IPS-18c (cell line): ENCODE measurements around the gene RUNX3.

Experiments
- H3K4me3 ChIP-seq: 2 replicates; pipeline ENCODE4 v1.7.0; 2013; ENCODE audit warnings: low read depth, mild to moderate bottlenecking, low read length, moderate library complexity; ENCODE audit not compliant: insufficient read depth
- H3K9me3 ChIP-seq: one replicate; pipeline ENCODE4 v1.6.1; 2013; ENCODE audit warnings: mild to moderate bottlenecking, low read length, moderate library complexity; ENCODE audit not compliant: control insufficient read depth, insufficient read depth

The RUNX3 gene

GRCh38 chr1:24954022-24954421, 23.9 kb upstream of the RUNX3 start:
- no peaks in the 10 kb centered on the region for H3K9me3 ChIP-seq
- H3K4me3 ChIP-seq: no peak overlapping the region

- Histone ChIP-seq H3K4me3 (no peak overlapping the region), H3K9me3 (no peaks in the 10 kb centered on the region)
These were observed 22.4 kb upstream of the RUNX3 start for GRCh38 chr1:24952413-24952841.

- Histone ChIP-seq H3K9me3 (no peaks in the 10 kb centered on the region), H3K4me3 (no peak overlapping the region)
These were observed 21.8 kb upstream of the RUNX3 start for GRCh38 chr1:24951810-24952412.

GRCh38 chr1:24951337-24951736, 21.3 kb upstream of the RUNX3 start:
- Histone ChIP-seq H3K4me3 (no peak overlapping the region), H3K9me3 (no peaks in the 10 kb centered on the region)

- Histone ChIP-seq H3K9me3 (no peaks in the 10 kb centered on the region), H3K4me3 (no peak overlapping the region)
These were observed 19.3 kb upstream of the RUNX3 start for GRCh38 chr1:24949331-24949881.

GRCh38 chr1:24948079-24948827, 18.2 kb upstream of the RUNX3 start:
- H3K9me3 ChIP-seq: no peaks in the 10 kb centered on the region
- no peak overlapping the region for H3K4me3 ChIP-seq

GRCh38 chr1:24946861-24947658, 17.0 kb upstream of the RUNX3 start:
- no peak overlapping the region for H3K4me3 ChIP-seq
- no peaks in the 10 kb centered on the region for H3K9me3 ChIP-seq

- H3K9me3 ChIP-seq: no peaks in the 10 kb centered on the region
- no peak overlapping the region for H3K4me3 ChIP-seq
These were observed 15.6 kb upstream of the RUNX3 start for GRCh38 chr1:24945354-24946326.

- no peak overlapping the region for H3K4me3 ChIP-seq
- H3K9me3 ChIP-seq: no peaks in the 10 kb centered on the region
These were observed 14.2 kb upstream of the RUNX3 start for GRCh38 chr1:24944318-24944717.

GRCh38 chr1:24942789-24943188, 12.7 kb upstream of the RUNX3 start:
- H3K9me3 ChIP-seq: no peaks in the 10 kb centered on the region

GRCh38 chr1:24941564-24941963, 11.5 kb upstream of the RUNX3 start:
- no peak overlapping the region for H3K4me3 ChIP-seq
- H3K9me3 ChIP-seq: no peaks in the 10 kb centered on the region

More at GRCh38 chr1:24942789-24943188, 12.7 kb upstream of the RUNX3 start:
- no peak overlapping the region for H3K4me3 ChIP-seq

GRCh38 chr1:24940231-24940630, 10.2 kb upstream of the RUNX3 start:
- H3K9me3 ChIP-seq: no peaks in the 10 kb centered on the region
- H3K4me3 ChIP-seq: no peak overlapping the region

- H3K9me3 ChIP-seq: no peaks in the 10 kb centered on the region
- no peak overlapping the region for H3K4me3 ChIP-seq
These were observed 9.7 kb upstream of the RUNX3 start for GRCh38 chr1:24939675-24940193.

- Histone ChIP-seq H3K9me3 (no peaks in the 10 kb centered on the region), H3K4me3 (no peak overlapping the region)
These were observed 9.1 kb upstream of the RUNX3 start for GRCh38 chr1:24939040-24939674.

- Histone ChIP-seq H3K4me3 (no peak overlapping the region), H3K9me3 (no peaks in the 10 kb centered on the region)
These were observed 8.2 kb upstream of the RUNX3 start for GRCh38 chr1:24938276-24938675.

GRCh38 chr1:24936684-24937083, 6.6 kb upstream of the RUNX3 start:
- H3K4me3 ChIP-seq: no peak overlapping the region
- H3K9me3 ChIP-seq: no peaks in the 10 kb centered on the region
